ENCODE measurements around the gene HOXA9.
A peak's percentile ranks its signal among the peaks of the same experiment; 100 is the strongest.

DNA sequence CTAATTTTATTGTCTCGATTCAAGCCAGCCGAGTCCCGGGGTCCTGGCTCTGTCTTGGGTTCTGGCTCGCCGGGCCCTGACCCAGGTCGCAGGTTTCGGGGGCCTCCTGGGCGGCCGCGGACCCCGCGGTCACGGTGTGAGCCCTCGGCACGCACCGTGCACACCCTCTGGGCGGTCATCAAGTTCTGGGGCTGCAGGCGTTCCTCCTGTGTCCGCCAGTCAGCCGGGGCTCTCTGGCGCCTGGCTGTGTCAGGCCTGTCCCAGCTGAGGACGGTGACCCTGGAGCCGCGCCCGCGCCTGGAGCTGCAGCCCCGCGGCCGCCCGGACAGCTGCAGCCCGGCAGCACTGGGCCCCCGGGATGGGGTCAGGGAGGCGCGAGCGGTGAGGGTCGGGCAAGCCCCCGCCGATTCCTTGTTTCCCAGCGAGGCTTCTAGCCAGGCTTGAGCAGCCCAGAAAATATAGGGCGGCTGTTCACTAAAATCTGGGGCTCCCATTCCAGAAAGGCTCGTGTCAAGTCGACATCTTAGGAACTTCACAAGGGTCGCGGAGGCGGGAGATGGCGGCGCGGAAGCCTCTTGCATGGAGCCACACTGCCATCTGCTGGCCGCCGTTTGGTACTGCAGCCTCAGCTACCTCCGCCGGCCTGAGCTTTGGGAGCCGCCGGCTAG is 4.7 kb downstream of the HOXA9 start:
- TF ChIP-seq, protein P1, sequence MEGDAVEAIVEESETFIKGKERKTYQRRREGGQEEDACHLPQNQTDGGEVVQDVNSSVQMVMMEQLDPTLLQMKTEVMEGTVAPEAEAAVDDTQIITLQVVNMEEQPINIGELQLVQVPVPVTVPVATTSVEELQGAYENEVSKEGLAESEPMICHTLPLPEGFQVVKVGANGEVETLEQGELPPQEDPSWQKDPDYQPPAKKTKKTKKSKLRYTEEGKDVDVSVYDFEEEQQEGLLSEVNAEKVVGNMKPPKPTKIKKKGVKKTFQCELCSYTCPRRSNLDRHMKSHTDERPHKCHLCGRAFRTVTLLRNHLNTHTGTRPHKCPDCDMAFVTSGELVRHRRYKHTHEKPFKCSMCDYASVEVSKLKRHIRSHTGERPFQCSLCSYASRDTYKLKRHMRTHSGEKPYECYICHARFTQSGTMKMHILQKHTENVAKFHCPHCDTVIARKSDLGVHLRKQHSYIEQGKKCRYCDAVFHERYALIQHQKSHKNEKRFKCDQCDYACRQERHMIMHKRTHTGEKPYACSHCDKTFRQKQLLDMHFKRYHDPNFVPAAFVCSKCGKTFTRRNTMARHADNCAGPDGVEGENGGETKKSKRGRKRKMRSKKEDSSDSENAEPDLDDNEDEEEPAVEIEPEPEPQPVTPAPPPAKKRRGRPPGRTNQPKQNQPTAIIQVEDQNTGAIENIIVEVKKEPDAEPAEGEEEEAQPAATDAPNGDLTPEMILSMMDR (conservative IDR thresholded peaks at IDR 0.05 in 1 of 2, IDR thresholded peaks at IDR 0.05 in 1 of 2; ENCODE audit: extremely low read depth in 1 of 2, insufficient read depth in 1 of 2, low read depth in 1 of 2, low read length in 2 of 2): peak; percentile 78 to 98
- no peak for TF ChIP-seq EZH2 (IDR thresholded peaks at IDR 0.05; ENCODE audit: borderline replicate concordance, low read length)

Measured in mammary epithelial cell (primary cell).